Cerebellar nuclear complex (tissue), 1 donor: Measurements from ENCODE around the gene CUBN.

Experiments
- DNase-seq, 2 experiments: peaks; one replicate each; lab custom pipeline; 2025; lab: John Stamatoyannopoulos, UW

The CUBN gene

GRCh38 chr10:17129741-17130140 is at the start of gene CUBN:
Gene CUBN, minus strand, starts transcription at chr10:17129811. Its CDS starts 46 bp downstream, at chr10:17129765.
- no peak for DNase-seq

DNA sequence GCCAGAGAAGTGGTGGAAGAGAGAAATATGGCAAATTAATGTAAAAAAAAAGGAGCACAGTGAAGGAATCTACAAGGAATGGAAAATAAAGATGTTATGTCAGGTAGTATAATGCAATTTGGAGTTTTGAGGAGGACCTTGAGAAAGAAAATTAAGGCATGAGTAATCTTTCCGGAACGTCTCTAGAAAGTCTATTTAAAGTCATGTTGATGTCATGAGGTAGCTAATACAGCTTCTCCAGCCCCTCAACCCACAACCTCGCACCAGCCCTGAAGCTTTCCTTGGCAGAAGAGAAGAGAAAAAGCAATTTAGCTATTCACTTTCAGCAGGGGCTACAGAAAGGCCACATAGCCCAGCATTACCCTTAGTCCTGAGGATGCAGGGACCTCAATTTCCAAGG is 49.4 kb upstream of the CUBN start:
- DNase-seq: no peak

GRCh38 chr10:17178006-17178405 is 48.4 kb upstream of the CUBN start:
- DNase-seq: no peak

DNA sequence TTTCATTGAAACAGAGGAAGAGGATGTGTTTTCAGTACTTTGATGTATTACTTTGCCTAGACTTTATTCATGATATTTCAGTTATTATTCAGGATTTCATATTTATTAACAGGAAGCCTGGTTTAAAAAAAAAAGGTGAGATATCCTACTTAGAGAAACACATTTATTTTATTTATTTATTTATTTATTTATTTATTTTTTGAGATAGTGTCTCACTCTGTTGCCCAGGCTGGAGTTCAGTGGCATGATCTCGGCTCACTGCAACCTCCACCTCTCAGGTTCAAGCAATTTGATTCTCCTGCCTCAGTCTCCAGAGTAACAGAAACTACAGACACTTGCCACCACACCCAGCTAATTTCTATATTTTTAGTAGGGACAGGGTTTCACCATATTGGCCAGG is 47.4 kb upstream of the CUBN start:
- no peak for DNase-seq

DNA sequence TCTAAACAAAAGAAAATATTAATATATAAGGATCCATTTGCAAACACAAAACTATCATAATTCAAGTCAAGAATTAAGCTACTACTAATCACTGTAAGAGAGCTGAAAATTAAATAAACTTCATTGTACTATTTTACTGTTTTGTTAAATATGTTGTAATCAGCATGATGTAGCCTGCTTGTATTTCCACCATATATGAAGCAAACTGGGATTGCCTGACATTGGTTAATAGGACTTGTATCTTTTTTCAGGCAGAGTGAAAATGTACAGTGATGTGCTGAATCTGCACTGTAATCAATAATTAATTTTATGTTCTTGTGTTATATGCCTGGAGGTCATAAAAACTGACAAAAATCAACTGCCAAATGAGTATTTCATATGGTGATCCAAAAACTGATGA is 46.5 kb upstream of the CUBN start:
- DNase-seq: no peak

GRCh38 chr10:17175551-17175950 is 45.9 kb upstream of the CUBN start:
- DNase-seq: no peak

- no peak for DNase-seq
These were observed 45.0 kb upstream of the CUBN start for GRCh38 chr10:17174626-17175025.

GRCh38 chr10:17171141-17171641 is 41.6 kb upstream of the CUBN start:
- no peak for DNase-seq

DNA sequence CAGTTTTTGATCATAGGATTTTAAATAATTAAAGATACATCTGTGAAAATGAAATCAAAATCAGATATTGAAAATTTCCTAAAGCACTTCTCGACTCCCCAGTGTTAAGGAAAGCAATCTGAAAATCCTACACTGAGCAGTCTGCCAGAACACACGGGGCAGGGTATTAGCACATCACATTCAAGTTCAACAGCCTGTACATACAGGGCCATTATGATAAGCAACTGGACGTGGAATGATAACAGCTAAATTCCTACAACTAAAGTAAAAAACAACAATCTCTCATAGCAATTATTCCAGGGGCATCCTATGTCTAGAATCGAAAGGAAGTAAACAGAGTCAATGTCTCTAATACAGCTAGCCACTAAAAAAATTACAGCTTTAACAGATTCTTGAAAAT is 40.2 kb upstream of the CUBN start:
- no peak for DNase-seq

GRCh38 chr10:17166699-17167098 is 37.1 kb upstream of the CUBN start:
- DNase-seq: no peak

DNA sequence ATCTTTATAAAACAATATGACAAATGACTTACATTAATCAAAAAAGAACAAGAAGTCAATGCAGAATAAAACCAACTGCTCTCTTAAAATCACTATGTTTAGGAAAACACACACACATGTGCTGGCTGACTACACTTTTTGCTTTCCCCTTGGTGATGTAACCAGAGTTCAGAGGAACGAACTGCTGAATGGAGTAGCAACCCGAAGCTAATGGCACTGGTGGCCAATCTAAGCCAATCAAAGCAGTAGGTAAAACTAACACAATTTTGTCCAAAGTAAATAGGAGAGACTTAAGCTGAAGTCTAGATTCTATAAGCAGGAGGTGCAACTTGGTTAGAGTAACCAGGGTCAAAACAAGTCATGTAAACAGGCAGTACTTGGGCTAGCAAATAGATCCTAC is 33.2 kb upstream of the CUBN start:
- DNase-seq: no peak

GRCh38 chr10:17161775-17162174 is 32.2 kb upstream of the CUBN start:
- DNase-seq: no peak

DNA sequence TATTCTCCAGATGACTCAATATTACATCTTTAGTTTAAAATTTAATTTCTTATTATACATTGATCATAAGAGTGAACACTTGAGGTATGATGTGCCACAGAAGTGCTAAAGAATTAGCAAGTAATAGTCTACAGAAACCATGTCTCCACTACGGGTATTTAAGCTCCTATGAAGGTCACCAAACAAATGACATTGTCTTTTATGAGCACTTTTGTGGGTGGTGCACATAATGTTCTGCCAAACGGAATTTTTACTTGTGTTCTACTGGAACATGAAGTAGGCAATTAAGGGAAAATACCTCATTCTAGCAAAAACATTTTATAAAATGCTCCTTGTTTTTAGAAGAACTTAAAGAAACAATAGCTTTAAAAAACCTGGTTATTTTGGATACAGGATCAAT is 27.4 kb upstream of the CUBN start:
- no peak for DNase-seq

GRCh38 chr10:17155826-17156225 is 26.2 kb upstream of the CUBN start:
- DNase-seq: no peak

GRCh38 chr10:17154116-17154515 is 24.5 kb upstream of the CUBN start:
- no peak for DNase-seq

GRCh38 chr10:17153321-17153720 is 23.7 kb upstream of the CUBN start:
- no peak for DNase-seq

- no peak for DNase-seq
These were observed 22.1 kb upstream of the CUBN start for GRCh38 chr10:17151716-17152115.

GRCh38 chr10:17147884-17148489 is 18.4 kb upstream of the CUBN start:
- DNase-seq: no peak

DNA sequence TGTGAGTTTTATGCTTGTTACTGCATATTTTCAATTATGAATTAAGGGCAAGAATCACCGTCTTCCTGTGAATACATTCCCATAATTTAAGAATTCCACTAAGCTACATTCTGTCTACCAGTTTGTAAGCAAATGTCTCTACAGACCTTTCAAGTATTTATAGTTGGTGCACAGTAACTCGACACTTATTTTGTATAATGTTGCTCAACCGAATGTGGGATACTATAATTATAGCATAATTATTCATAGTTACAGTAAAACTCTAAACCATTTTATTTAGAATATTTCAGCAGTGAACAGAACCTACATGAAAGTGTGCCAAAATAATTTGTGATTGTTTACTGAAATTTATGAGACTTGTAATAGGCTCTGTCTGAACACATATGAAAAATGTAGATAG is 17.3 kb upstream of the CUBN start:
- no peak for DNase-seq

- DNase-seq: no peak
These were observed 15.6 kb upstream of the CUBN start for GRCh38 chr10:17145239-17145638.

- no peak for DNase-seq
These were observed 15.1 kb upstream of the CUBN start for GRCh38 chr10:17144757-17145156.

GRCh38 chr10:17144032-17144431 is 14.4 kb upstream of the CUBN start:
- DNase-seq: no peak

DNA sequence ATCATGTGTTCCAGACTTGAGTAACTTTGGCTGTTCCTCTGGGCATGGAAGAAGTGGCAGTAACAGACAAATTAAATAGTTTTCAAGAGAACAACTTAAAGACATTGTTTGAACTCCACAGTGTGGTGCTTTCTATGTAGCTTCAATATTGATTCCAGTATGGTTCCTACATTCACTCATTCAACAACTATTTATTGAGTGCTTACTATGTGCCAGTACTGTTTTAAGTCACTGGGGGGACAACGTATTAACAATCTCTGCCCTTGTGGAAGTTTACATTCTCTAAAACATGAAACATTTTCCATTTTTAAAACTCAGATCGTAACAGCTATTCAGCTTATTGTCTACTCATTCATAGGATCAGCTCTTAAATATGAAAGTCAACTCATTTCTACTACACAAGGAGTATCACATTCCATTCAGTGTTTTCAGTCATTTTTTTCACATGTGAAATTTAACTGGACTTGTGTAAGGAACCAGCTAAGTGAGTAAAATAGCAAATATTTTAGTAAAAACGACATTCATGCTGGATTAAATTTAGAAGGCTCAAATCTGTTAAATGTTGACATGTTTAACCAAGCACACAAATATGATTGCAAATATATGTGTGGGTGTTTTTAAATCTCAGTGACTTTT is 13.6 kb upstream of the CUBN start:
- no peak for DNase-seq
